ENCODE measurements around the gene MT1HL1. TPM values are rescaled to one million over a fixed set of nuclear protein-coding genes. Genes with fewer than 3 reads are reported as not detected.

MT1HL1 gene
- total RNA-seq, 1 experiment from 2014 or later, result not detected

- no peaks in the 10 kb centered on the region for H3K9me3 Mint-ChIP-seq
- Histone ChIP-seq H2BK15ac (ENCODE audit: low read depth, low read length) (no peak overlapping the region), H2AFZ (ENCODE audit: low read length) (no peak overlapping the region), H3K4me2 (ENCODE audit: insufficient read depth, insufficient read length, low read length) (no peak overlapping the region), H3K27ac (ENCODE audit: insufficient read length, low read depth, low read length) (no peak overlapping the region), H3K9ac (ENCODE audit: extremely low read depth, insufficient read length, low read length) (no peak overlapping the region), H4K91ac (ENCODE audit: insufficient read length, low read depth, low read length) (no peak overlapping the region), H3K14ac (ENCODE audit: insufficient read depth, low read length) (no peak overlapping the region), H2BK5ac (ENCODE audit: insufficient read length, low read length) (no peak overlapping the region), H2AK5ac (ENCODE audit: insufficient read length, low read length) (no peak overlapping the region), H3K27me3 (ENCODE audit: insufficient read depth, low read length) (no peaks in the 10 kb centered on the region), H3K4ac (ENCODE audit: low read depth, low read length) (no peak overlapping the region), H3K23me2 (ENCODE audit: insufficient read length, low read depth, low read length, poor library complexity, severe bottlenecking) (no peaks in the 10 kb centered on the region), H3K9me3 (ENCODE audit: control insufficient read depth, low read depth, low read length) (no peaks in the 10 kb centered on the region), H3K18ac (ENCODE audit: insufficient read length, low read depth, low read length) (no peak overlapping the region), H3K4me1 (ENCODE audit: insufficient read depth, low read length) (peaks cover 3% of the 10 kb centered on the region; the same call in 1 of the 2 replicates), H4K20me1 (ENCODE audit: control insufficient read depth, insufficient read depth, insufficient read length) (no peaks in the 10 kb centered on the region), H3K56ac (ENCODE audit: insufficient read length, low read depth, low read length) (no peak overlapping the region), H2BK120ac (ENCODE audit: low read depth, low read length, poor library complexity, severe bottlenecking) (no peak overlapping the region), H2BK12ac (ENCODE audit: insufficient read length, low read depth, low read length) (no peak overlapping the region), H2BK20ac (ENCODE audit: low read depth, low read length, poor library complexity, severe bottlenecking) (no peak overlapping the region), H4K8ac (replicated peaks; ENCODE audit: insufficient read length, low read depth, low read length) (no peak overlapping the region), H3K23ac (ENCODE audit: insufficient read length, low read depth, low read length) (no peak overlapping the region), H3K79me2 (ENCODE audit: insufficient read depth, low read length) (no peaks in the 10 kb centered on the region), H3T11ph (ENCODE audit: low read length) (no peak overlapping the region), H4K5ac (ENCODE audit: insufficient read length, low read depth, low read length) (no peak overlapping the region), H3K79me1 (ENCODE audit: insufficient read depth, low read depth, low read length, poor library complexity, severe bottlenecking) (no peaks in the 10 kb centered on the region)
- no CpG with 5 or more reads among the region's 14 CpGs for WGBS (ENCODE audit: extremely low coverage, insufficient read length, low lambda C conversion rate)
- no peak overlapping the region for H3K4me3 Mint-ChIP-seq
- H3K27me3 Mint-ChIP-seq (ENCODE audit: low read depth), result no peaks in the 10 kb centered on the region
- TF ChIP-seq, protein P1, sequence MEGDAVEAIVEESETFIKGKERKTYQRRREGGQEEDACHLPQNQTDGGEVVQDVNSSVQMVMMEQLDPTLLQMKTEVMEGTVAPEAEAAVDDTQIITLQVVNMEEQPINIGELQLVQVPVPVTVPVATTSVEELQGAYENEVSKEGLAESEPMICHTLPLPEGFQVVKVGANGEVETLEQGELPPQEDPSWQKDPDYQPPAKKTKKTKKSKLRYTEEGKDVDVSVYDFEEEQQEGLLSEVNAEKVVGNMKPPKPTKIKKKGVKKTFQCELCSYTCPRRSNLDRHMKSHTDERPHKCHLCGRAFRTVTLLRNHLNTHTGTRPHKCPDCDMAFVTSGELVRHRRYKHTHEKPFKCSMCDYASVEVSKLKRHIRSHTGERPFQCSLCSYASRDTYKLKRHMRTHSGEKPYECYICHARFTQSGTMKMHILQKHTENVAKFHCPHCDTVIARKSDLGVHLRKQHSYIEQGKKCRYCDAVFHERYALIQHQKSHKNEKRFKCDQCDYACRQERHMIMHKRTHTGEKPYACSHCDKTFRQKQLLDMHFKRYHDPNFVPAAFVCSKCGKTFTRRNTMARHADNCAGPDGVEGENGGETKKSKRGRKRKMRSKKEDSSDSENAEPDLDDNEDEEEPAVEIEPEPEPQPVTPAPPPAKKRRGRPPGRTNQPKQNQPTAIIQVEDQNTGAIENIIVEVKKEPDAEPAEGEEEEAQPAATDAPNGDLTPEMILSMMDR (conservative IDR thresholded peaks at IDR 0.05), result no peak
- H3K27ac Mint-ChIP-seq, result no peak overlapping the region
- no peak for DNase-seq
- H3K36me3 Mint-ChIP-seq (ENCODE audit: insufficient read depth in 1 of 3, low read depth in 3 of 3), result peaks cover 0 to 4% (median 3%) of the 10 kb centered on the region in 3 experiments; a peak in 3 of 7 replicates
- H3K4me1 Mint-ChIP-seq, result peaks cover 26 to 36% of the 10 kb centered on the region in 2 experiments
Observed at GRCh38 chr1:237007147-237007881, 3.1 kb upstream of the MT1HL1 start.
